AG08395 (cell line): ENCODE measurements around the gene ALK.

ENCODE experiments used
- DNase-seq: peaks from one replicate; pipeline ENCODE4 v3.0.0; 2012; ENCODE audit warnings: mixed read lengths, low spot score

ALK gene

DNA sequence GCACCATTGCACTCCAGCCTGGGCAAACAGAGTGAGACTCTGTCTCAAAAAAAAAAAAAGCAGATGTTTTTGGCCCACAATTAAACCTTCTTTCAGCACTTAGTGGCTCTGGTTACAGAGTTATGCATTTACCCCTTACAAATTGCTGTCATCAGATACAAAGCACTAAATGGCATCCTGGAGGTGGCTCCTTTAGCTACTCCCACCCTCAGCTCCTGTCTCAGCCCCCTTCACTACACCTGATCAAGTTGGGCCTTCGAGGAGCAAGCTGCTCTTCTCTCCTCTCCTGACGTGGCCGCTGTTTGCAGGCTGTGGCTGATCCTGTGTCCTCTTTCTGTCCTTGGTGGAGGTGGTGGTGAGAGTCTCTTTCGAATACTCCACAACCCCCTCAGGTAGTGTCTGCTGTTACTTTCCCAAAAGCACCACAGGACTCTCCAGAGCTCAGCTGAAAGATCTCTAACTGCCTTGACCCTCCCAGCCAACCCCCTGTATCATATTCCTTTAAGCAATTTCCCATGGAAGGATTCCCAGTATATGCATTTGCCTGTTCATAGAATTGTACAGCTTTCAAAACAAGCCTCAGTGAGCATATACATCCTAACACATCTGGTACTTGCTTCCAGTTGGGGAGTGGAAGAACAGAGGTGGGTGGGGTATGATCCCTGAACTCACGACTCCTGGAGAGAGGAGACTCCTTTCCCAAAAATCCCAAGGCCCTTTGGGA, 520.3 kb downstream of the ALK start:
- DNase-seq = no peak

DNA sequence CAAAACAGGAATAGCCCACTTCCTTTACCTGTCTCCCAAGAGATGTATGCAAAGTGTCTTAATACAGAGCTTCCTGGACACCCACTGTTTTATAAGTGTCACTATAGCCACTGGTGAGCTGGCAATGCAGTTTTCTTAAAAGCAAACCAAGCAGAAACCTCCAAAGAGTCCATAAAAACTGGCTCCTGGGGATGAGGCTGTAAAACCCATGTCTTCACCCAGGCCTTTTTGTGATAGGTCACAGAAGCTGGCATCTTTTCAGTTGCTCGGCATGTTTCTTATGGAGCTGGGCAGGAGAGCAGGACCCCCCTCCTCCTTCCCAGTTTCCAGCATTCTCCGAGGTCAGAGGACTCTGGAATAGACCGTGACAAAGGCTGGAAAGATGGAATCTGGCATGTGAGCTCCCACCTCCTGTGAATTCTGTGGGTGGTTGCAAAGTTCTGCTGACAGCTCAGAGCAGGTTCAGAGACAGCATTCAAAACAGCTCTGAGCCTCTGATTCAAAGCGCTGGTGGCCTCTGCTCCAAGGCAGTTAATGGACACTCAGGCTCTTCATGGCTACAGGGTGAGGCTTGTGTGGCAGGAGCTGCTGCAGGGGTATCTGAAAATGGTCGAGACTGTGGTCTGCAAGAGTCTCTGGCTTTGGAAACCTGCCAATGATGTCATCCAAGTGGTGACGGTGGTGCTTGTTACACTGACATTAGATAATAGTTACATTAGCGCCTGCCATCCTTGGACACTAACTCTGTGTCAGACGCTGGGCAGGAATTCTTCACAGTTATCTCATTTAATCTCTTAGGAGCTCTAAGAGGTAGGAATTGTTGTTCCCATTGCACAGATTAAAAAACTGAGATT, 522.8 kb downstream of the ALK start:
- DNase-seq = no peak

DNA sequence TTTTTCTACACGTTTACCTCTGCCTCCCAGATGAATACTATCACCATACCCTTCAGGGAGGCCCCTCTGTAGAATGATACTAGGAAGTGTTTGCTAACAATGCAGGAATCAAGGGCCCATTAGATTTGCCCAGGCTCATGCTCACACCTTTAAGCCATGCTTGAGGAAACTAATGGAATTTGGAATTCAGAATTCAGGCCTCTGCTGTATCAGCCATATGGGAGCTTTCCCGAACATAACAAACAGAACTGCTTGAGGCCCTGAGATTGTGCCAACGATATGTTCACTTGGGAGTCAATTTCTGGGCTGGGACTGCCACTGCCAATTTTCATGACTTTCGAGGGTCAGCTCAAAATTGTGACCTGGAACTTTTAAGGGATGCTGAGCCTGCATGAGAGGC, 523.7 kb downstream of the ALK start:
- DNase-seq = no peak

DNA sequence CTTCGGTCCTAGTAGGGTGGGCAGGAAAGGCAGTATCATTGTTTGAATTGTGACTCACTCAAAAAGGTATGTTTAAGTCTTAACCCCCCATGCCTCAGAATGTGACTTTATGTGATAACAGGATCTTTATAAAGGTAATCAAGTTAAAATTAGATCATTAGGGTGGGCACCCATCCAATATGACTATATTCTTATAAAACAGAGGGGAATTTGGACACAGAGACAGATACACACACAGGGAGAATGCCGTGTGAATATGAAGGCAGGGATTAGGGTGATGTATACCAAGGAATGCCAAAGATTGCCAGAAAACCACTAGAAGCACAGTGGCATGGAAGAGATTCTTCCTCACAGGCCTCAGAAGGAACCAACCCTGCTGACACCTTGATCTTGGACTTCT, 524.3 kb downstream of the ALK start:
- DNase-seq = no peak

DNA sequence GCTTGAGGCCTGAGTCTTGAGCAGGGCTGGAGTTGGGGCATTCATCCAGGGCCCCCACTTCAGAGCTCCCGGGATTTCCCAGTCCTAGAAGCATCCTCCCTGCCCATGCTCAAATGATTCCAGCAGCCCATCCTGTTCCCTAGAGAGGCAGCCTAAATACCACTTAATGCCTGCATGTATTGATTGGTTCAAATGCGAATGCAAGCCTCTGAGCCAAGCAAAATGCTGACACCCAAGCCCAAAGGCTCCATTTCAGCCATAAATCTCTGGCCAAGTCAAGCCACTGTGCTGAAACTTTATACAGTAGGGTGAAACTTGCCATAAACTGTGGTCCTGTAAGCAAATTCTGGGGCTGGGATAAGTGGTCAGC, 526.4 kb downstream of the ALK start:
- no peak for DNase-seq

DNA sequence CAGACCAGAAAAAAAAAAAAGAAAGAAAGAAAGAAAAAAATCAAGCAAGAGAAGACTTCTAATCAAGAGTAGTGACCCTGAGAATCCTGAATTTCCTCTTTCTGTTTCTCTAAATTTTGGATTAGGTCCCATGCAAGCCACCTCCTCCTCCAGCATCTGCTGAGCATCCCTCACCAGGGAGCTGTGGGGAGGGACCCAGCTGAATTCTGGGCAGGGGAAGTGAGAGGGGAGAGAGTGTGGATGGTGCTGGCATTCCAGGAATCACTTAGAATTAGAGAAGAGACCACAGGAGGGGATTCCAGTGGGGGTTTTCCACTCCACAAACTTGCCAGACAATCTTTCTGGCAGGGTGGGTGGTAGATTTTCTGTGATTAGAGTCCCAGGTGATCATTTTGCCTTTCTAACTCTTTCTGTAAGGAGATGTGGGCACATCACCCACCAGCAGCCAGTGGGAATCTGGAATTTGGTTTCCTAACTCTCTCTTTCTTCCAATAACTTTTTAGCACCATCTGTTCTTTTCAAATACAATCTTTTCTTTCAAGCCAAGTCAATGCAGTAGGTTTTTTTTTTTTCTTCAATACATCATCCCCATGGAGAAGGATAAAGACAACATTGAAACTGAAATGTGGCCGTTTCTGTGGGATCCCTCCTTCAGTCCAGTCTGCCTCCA, 526.9 kb downstream of the ALK start:
- DNase-seq = no peak

DNA sequence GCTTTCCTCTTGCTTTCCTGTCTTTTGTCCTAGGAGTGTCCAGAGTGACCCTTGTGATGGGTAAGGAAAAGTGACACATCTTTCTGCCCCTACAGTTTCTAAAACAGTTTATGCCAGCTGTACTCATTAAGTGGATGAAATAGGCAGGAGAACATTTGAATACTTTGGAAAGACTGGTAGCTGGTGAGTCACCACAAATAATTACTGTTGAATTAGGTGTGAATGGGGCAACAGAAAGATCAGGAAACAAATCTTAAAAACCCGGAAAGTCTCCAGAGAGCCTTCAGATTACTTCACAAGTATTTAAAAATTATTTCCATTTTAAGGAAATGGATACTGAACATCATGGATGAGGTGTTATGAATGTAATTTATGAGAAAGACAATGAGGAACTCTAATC, 527.7 kb downstream of the ALK start:
- no peak for DNase-seq

DNA sequence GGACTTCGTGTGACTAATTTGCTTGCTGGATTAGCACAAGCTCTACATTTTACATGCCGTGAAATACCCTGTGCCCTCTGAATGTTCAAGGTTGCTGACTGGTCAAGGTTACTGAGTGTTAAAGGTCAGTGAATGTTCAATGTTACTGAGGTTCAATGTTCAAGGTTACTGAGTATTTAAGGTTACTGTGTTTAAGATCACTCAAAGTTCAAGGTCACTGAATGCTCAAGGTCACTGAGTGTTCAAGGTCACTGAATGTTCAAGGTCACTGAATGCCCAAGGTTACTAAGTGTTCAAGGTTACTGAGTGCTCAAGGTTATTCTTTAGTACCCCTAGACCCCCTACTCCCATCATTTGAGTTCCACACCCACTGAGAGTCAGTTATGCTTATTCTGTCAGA, 528.6 kb downstream of the ALK start:
- no peak for DNase-seq

DNA sequence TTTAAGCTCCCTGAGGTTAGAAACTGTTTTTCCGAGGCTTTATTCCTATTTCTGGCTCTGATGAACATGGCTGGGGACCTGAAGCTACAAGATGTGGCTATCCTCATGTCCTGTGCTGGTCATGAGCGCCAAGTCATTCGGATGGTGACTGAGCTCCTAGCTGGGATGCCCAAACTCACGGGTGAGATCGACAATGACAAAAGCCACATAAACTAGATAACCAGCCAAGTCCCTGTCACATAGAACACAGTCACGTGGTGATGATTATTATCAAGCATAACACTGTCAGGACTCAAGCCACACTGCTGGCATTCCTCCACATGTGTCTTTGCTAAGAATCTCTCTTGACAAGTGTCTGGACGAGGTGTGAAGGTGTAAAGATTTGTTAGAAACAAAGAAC, 531.2 kb downstream of the ALK start:
- no peak for DNase-seq

DNA sequence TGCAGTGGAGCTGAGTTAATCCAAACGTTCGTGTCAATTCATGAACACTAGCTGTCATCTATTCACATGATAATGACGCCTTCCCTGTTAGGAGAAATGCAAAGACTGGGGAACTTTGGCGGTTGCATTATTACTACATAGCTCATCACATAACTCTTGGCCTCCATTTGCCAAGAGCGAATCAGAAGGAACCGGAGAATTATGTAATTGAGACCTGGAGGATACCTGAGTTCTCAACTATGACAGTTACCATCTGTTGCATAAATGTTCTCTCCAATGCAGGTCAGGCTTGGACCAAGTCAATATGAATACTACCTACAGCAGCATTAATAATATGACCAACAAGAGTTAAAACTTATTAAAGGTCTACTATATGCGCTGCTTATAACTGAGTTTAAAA, 531.7 kb downstream of the ALK start:
- no peak for DNase-seq

DNA sequence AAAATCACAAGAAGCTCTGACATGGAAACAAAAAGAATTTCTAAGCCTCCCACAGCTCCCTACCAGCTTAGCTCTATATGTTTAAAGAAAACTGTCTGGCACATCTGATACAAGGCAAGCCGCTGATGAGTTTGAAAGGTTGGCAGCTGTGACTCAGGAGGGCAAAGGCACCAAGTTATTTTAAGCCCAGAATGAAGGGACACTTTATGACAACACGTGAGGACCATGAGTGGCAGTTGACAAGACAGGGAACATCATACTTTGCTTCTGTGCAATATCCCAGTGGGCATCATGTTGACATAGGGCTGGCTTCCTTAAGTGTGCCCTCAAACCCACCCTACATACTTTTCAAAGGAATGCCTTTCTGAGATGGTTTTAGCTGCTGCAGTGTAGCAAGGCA, 533.3 kb downstream of the ALK start:
- DNase-seq = no peak

DNA sequence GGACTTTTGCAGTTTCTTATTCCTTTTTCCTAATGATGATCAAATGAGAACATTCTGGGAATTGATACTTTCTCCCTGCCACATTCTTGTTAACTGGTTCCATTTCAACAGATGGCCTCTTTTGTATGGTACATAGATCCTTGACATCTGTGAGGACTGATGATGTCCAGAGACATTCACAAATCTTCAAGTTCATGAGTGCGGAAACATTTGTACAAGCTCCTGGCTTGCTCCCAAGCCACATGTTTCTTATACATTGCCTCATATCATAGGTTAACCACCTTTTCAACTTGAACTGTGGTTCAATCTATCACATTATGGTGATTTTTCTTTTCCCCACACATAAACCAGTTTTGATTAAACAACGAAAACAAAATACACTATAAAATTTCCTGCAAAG, 538.9 kb downstream of the ALK start:
- DNase-seq = no peak

DNA sequence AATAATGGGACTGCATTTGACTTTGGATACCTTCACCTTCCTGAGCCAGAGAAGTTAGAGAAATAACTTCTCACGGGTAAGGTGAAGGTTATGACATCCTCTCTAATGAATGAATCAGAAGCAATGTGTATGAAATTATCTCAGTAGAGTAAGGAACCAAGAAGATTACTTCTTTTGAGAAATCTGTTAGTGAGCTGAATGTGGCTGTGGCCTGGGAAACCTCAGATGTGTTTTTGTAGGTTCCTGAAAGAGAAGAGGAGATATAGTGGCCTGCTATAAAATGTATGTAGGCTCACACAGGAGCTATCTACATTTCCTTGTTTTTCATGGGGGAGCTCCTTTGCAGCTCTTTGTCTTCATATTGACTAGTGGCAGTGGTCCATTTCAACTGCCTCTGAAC, 543.6 kb downstream of the ALK start:
- no peak for DNase-seq

DNA sequence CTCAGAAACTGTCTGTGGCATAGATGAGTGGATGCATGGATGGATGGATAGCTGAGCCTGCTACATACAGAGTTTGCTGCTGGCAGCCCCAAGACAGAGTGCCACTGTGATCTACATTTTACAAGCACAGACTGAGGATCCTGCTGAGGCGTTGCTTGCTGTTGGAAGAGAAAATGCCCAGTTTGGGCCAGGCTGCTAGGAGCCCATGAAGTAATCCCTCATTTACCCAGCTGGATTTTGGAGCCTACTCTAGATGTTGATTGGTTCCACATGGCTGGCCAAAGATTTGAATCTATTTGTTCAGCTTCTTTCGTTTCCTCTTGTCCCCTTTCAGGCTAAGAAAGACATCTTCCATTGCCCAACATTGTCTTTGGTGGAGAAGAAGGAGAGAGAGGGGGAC, 544.8 kb downstream of the ALK start:
- no peak for DNase-seq

DNA sequence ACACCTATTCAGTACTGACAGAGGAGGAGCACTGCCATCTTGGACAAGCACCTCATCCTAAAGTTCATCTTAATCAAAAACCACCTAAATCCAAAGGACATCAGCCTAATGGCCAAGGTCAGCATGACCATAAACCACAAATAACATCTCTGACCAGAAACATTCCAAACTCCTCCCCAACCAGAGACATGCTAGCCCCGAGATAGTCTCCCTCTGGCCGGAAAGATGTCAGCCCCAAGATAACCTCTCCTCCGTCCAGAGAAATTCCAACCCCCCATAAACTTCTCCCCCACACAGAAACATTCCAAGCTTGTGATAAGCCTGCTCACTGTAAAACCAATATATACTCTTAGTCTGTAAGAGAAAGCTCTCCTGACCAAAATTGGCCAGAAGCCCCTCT, 545.5 kb downstream of the ALK start:
- no peak for DNase-seq

DNA sequence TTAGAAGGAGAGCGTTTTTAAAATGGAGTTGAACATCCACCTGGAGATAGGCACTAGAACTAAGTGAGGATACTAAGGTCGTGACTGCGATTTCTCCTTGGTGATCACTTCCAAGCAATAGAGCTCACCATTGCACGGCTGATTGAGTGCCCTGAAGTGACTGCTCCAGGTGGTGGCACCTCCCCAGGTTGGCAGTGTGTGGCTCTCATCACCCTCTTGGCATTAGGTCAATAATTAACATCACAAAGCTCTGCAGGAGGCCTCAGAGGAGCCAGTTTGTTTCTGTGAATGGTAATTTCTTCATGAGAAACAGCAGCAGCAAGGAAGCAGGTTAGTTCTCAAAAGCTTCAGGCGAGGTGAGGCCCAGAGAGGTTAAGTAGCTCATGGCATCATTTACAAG, 546.6 kb downstream of the ALK start:
- DNase-seq = no peak

DNA sequence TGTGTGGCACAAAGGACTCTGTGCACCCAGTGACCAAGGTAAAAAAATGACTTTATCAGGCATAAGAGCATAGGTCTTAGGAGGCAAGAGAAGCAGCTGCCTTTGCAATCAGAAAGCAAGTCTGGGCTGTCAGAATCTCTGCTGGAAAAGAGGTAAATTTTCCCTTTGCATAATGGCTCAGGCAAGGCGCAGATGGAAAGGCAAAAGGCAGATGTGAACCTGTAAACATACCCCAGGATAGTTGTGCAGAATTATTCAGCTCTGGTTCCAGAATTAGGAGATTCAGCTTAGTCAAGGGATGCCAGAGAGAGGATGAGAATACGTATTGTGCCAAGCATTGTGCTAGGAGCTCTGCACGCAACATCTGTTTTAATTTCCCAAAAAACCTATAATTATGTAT, 547.5 kb downstream of the ALK start:
- no peak for DNase-seq

DNA sequence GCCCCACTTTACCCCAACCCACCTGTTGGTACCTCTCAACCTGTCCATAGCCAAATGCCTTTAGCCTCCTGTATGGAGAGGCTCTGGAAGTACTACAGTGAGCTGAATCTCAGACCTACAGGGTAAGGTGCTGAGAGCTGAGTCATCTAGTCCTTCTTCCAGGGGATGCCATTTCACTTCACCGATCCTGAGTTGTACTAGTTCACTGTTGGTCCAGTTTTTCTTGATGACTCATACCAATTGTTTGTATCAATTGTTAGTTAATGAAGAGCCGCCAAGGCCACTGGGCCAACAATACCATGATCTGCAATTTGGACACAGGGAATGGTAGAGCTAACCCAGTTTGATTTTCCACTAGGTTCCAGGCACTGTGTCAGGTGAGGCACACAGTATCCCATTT, 549.2 kb downstream of the ALK start:
- no peak for DNase-seq

DNA sequence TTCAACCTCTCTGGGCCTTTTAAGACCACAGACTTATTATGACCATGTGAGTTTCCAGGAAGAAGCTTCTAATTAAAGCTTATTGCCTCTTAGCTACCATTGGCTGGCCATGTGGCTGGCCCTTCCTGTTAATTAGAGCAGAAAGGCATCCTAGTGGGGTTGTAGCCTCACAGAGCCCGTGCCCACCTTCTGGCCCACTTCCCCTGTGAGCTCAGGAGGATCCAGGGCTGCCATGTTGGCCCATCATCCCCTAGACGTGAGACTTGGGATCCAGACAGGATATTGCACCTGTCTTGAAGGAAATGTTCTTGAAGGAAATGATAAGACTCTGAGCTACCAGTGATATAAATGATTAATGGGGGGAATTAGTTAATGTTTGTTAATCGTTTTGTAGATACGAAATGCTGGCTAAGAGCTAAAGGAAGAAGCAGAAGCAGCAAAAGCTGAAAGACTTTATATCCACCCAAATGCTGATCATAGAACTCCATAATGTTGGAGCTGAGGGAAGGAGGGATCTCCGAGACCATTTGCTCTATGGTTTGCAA, 550.7 kb downstream of the ALK start:
- DNase-seq = no peak

DNA sequence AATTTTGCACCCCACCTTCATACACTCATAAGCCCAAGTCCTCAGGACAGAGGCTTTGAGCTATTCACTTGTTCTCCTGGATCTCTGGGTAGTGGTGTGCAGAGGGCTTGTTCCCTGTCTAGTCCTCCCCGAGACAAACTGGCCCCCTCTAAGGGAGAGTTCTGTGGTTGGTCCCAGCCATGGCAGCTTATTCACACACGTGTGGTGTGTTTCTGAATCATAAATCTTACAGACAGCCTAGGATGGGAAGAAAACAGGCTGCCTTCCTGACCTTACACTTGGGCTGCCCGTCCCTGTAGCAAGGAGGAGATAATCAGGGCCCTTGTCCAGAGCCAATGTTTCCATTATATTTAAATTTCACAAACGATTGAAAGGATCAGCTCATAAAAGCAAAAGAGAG, 551.2 kb downstream of the ALK start:
- no peak for DNase-seq

DNA sequence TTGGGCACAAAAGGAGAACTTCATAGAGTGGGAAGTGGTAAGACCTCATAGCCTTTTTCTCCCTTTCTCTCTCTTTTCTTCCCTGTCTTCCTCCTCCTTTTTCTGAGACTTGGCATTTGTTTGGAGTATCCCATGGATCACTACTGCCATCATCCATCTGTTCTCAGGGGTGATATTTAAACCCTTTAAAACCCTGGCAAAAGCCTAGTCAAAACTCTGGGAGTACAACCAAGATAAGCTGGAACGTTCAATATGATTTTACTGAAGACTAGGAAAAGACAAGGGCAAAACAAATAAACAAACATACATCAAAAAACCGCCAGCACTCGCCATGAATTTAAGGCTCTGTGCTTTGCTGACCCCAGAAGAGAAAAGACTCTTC, 552.7 kb downstream of the ALK start:
- DNase-seq = no peak

DNA sequence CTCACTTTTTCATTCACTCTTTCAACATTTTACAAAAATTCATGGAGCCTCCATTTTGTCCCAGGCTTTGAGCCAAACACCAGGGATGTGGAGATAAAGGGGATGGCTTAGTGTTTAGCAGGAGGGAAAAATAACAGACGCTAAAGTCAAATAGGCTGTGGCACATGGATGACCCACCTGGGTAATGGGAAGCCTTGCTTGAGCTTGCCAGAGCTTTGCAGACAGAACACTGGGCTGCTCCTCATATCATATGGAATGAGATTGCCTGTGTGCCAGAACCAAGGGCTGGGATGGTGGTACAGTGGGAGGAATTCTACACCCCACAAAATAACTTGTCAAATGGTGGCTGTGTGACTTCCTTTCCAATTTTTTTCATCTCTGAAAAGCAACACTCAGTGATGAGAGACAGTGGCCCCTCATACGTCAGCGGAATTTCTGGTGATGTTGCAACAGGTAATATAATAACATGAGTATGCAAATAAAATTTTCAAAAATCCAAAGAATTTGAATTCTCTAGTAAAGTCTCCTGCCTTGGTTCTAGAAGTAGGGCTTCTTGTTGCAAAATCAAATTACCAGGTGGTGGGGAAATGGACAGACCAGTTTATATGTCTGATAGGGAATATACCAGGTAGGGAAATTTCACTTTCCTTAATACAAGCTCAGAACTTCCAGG, 553.3 kb downstream of the ALK start:
- no peak for DNase-seq

DNA sequence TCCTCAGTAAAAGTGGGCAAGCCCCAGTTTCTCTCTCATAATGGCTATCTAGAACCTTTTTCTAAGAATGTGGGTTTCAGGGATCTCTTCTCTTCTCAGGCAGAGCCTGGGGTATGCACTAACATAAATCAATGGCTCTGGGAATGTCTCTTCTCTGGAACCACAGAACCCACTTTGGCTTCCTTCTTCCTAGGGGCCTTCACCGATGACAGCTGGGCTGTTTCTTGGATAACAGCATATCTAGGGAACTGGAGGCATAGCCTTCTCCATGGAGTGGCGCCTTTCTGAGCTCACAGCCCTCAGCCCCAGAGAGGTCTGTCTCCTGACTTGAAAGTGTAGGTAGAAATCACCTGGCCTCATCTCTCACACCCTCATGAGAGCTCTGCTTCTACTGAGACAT, 558.3 kb downstream of the ALK start:
- DNase-seq = no peak
